H9 (cell line): Measurements from ENCODE around the gene TBC1D20. TPM values are rescaled to one million over a fixed set of nuclear protein-coding genes. Genes with fewer than 3 reads are reported as not detected.

Experiments used
- DNase-seq: peaks from one replicate; pipeline ENCODE4 v3.0.0-alpha.2; 2017
- H2AFZ ChIP-seq: one replicate; pipeline ENCODE4 v1.6.1; 2013; ENCODE audit warnings: mild to moderate bottlenecking, low read length, control low read depth, moderate library complexity
- H2AK5ac ChIP-seq: 2 replicates; pipeline ENCODE4 v1.6.1; 2013; ENCODE audit warnings: low read length, control low read depth, mixed read lengths; ENCODE audit not compliant: insufficient read length
- H2BK120ac ChIP-seq: one replicate; pipeline ENCODE4 v1.6.1; 2013; ENCODE audit warnings: low read depth, mild to moderate bottlenecking, low read length, control low read depth, inconsistent platforms; ENCODE audit not compliant: poor library complexity, severe bottlenecking
- H2BK12ac ChIP-seq: 2 replicates; pipeline ENCODE4 v1.6.1; 2013; ENCODE audit warnings: low read length, control low read depth, mixed read lengths, low read depth; ENCODE audit not compliant: insufficient read length
- H2BK15ac ChIP-seq: 2 replicates; pipeline ENCODE4 v1.6.1; 2013; ENCODE audit warnings: low read depth, low read length, control low read depth
- H2BK20ac ChIP-seq: one replicate; pipeline ENCODE4 v1.6.1; 2013; ENCODE audit warnings: low read depth, mild to moderate bottlenecking, low read length, control low read depth, inconsistent platforms; ENCODE audit not compliant: poor library complexity, severe bottlenecking
- H2BK5ac ChIP-seq: 2 replicates; pipeline ENCODE4 v1.6.1; 2013; ENCODE audit warnings: low read length, control low read depth, mixed read lengths; ENCODE audit not compliant: insufficient read length
- H3K14ac ChIP-seq: 2 replicates; pipeline ENCODE4 v1.6.1; 2013; ENCODE audit warnings: low read length, control low read depth; ENCODE audit not compliant: insufficient read depth
- H3K18ac ChIP-seq: 2 replicates; pipeline ENCODE4 v1.6.1; 2013; ENCODE audit warnings: low read depth, mild to moderate bottlenecking, mixed read lengths, low read length, control low read depth; ENCODE audit not compliant: insufficient read length
- H3K23ac ChIP-seq: 2 replicates; pipeline ENCODE4 v1.6.1; 2013; ENCODE audit warnings: low read length, control low read depth, mixed read lengths, low read depth; ENCODE audit not compliant: insufficient read length
- H3K23me2 ChIP-seq: 2 replicates; pipeline ENCODE4 v1.6.1; 2013; ENCODE audit warnings: low read depth, mild to moderate bottlenecking, mixed read lengths, low read length, control low read depth; ENCODE audit not compliant: insufficient read length, poor library complexity, severe bottlenecking
- H3K27ac ChIP-seq: 2 replicates; pipeline ENCODE4 v1.5.1; 2013; ENCODE audit warnings: low read length, control low read depth, mixed read lengths, low read depth; ENCODE audit not compliant: insufficient read length
- H3K27me3 ChIP-seq: 2 replicates; pipeline ENCODE4 v1.6.1; 2013; ENCODE audit warnings: low read length, control low read depth, inconsistent platforms; ENCODE audit not compliant: insufficient read depth
- H3K4ac ChIP-seq: 2 replicates; pipeline ENCODE4 v1.6.1; 2013; ENCODE audit warnings: low read depth, mild to moderate bottlenecking, control low read depth, inconsistent platforms, low read length, moderate library complexity
- H3K4me1 ChIP-seq: 2 replicates; pipeline ENCODE4 v1.6.1; 2013; ENCODE audit warnings: low read length, control low read depth, inconsistent platforms; ENCODE audit not compliant: insufficient read depth
- H3K4me2 ChIP-seq: 2 replicates; pipeline ENCODE4 v1.6.1; 2013; ENCODE audit warnings: low read length, control low read depth, mixed read lengths; ENCODE audit not compliant: insufficient read length, insufficient read depth
- H3K56ac ChIP-seq: 2 replicates; pipeline ENCODE4 v1.6.1; 2013; ENCODE audit warnings: low read depth, mild to moderate bottlenecking, mixed read lengths, low read length, control low read depth; ENCODE audit not compliant: insufficient read length
- H3K79me1 ChIP-seq: 2 replicates; pipeline ENCODE4 v1.6.1; 2013; ENCODE audit warnings: low read depth, mild to moderate bottlenecking, moderate library complexity, low read length, control low read depth, inconsistent platforms; ENCODE audit not compliant: insufficient read depth, poor library complexity, severe bottlenecking
- H3K79me2 ChIP-seq: 2 replicates; pipeline ENCODE4 v1.6.1; 2013; ENCODE audit warnings: low read length, control low read depth, inconsistent platforms; ENCODE audit not compliant: insufficient read depth
- H3K9ac ChIP-seq: 2 replicates; pipeline ENCODE4 v1.6.1; 2013; ENCODE audit warnings: low read length, control low read depth, mixed read lengths; ENCODE audit not compliant: insufficient read length; ENCODE audit errors: extremely low read depth
- H3K9me3 ChIP-seq: one replicate; pipeline ENCODE4 v1.6.1; 2013; ENCODE audit warnings: low read depth, low read length, inconsistent platforms; ENCODE audit not compliant: control insufficient read depth
- H3T11ph ChIP-seq: one replicate; pipeline ENCODE4 v1.6.1; 2013; ENCODE audit warnings: mild to moderate bottlenecking, low read length, control low read depth, inconsistent platforms
- H4K20me1 ChIP-seq: one replicate; pipeline ENCODE4 v1.6.1; 2013; ENCODE audit not compliant: control insufficient read depth, insufficient read length, insufficient read depth
- H4K5ac ChIP-seq: 2 replicates; pipeline ENCODE4 v1.6.1; 2013; ENCODE audit warnings: low read depth, mild to moderate bottlenecking, mixed read lengths, low read length, control low read depth; ENCODE audit not compliant: insufficient read length
- H4K8ac ChIP-seq: replicated peaks from 2 replicates; pipeline ENCODE4 v1.6.1; 2013; ENCODE audit warnings: low read length, control low read depth, mixed read lengths, low read depth; ENCODE audit not compliant: insufficient read length
- H4K91ac ChIP-seq: 2 replicates; pipeline ENCODE4 v1.6.1; 2013; ENCODE audit warnings: low read depth, mild to moderate bottlenecking, moderate library complexity, mixed read lengths, low read length, control low read depth; ENCODE audit not compliant: insufficient read length
- H3K27ac Mint-ChIP-seq, 3 experiments: 2 replicates in 2 of 3; 3 replicates in 1 of 3; pipeline ENCODE4 v1.8.0; 2020 to 2021; ENCODE audit warnings: mixed read lengths in 3 of 3, mild to moderate bottlenecking in 1 of 3, moderate library complexity in 1 of 3
- H3K27me3 Mint-ChIP-seq: 2 replicates; pipeline ENCODE4 v1.8.0; 2021; ENCODE audit warnings: low read depth, mild to moderate bottlenecking, moderate library complexity, mixed read lengths
- H3K36me3 Mint-ChIP-seq, 3 experiments: 2 replicates in 2 of 3; 3 replicates in 1 of 3; pipeline ENCODE4 v1.8.0; 2020 to 2021; ENCODE audit warnings: low read depth in 3 of 3, mixed read lengths in 3 of 3; ENCODE audit not compliant: insufficient read depth in 1 of 3
- H3K4me1 Mint-ChIP-seq, 2 experiments: 2 replicates each; pipeline ENCODE4 v1.8.0; 2020; ENCODE audit warnings: mixed read lengths in 2 of 2
- H3K4me3 Mint-ChIP-seq, 2 experiments: 2 replicates in 1 of 2; 3 replicates in 1 of 2; pipeline ENCODE4 v1.8.0; 2020 to 2021; ENCODE audit warnings: mild to moderate bottlenecking in 2 of 2, mixed read lengths in 2 of 2, moderate library complexity in 1 of 2
- H3K9me3 Mint-ChIP-seq, 2 experiments: 2 replicates in 1 of 2; 3 replicates in 1 of 2; pipeline ENCODE4 v1.8.0; 2020; ENCODE audit warnings: mild to moderate bottlenecking in 2 of 2, mixed read lengths in 2 of 2, moderate library complexity in 1 of 2
- CTCF ChIP-seq: fragments of 200-600 bp; sonication (generic); conservative IDR thresholded peaks from 3 replicates; pipeline ENCODE4 v1.8.0; 2021; ENCODE audit warnings: antibody characterized with exemption, mild to moderate bottlenecking
- WGBS: extraction: QIAGEN DNeasy Blood & Tissue Kit; methylation state at CpG from one replicate; pipeline ENCODE4 v1.1.7; 2013; ENCODE audit warnings: missing lambda C conversion rate, low lambda C conversion rate, mixed read lengths; ENCODE audit not compliant: insufficient read length; ENCODE audit errors: extremely low coverage; 5-methylcytosine and 5-hydroxymethylcytosine counted together
- total RNA-seq: library from RNA; stranded (reverse); gene quantifications from 2 replicates; pipeline ENCODE4 v1.2.1, GENCODE V29; 2021

Gene TBC1D20
- total RNA-seq, 1 experiment from 2014 or later: 17.9 TPM

- Histone ChIP-seq H3K79me1 (no peaks in the 10 kb centered on the region), H3K9ac (no peak overlapping the region), H3K79me2 (no peaks in the 10 kb centered on the region), H4K5ac (no peak overlapping the region), H4K20me1 (no peaks in the 10 kb centered on the region), H3K18ac (no peak overlapping the region), H2AFZ (no peak overlapping the region), H3K27ac (no peak overlapping the region), H3K9me3 (no peaks in the 10 kb centered on the region), H2BK12ac (no peak overlapping the region), H4K91ac (no peak overlapping the region), H3K14ac (no peak overlapping the region), H2BK20ac (no peak overlapping the region), H3K4ac (no peak overlapping the region), H3K23ac (no peak overlapping the region), H2BK15ac (no peak overlapping the region), H3T11ph (no peak overlapping the region), H2AK5ac (no peak overlapping the region), H3K56ac (no peak overlapping the region), H4K8ac (no peak overlapping the region), H3K4me2 (no peak overlapping the region), H3K27me3 (peaks cover 4% of the 10 kb centered on the region; the same call in 1 of the 2 replicates), H2BK120ac (no peak overlapping the region), H2BK5ac (no peak overlapping the region), H3K23me2 (no peaks in the 10 kb centered on the region), H3K4me1 (0 out of 2 replicates have a peak, but pooled peaks cover 3% of the 10 kb centered on the region)
- no peak overlapping the region for H3K27ac Mint-ChIP-seq
- peaks cover 33 to 90% (median 78%) of the 10 kb centered on the region in 3 experiments; a peak in 6 of 7 replicates for H3K36me3 Mint-ChIP-seq
- H3K27me3 Mint-ChIP-seq: peaks cover 12% of the 10 kb centered on the region
- WGBS: no CpG with 5 or more reads among the region's 13 CpGs
- H3K4me3 Mint-ChIP-seq: no peak overlapping the region
- peaks cover 7 to 9% of the 10 kb centered on the region in 2 experiments for H3K4me1 Mint-ChIP-seq
- no peaks in the 10 kb centered on the region for H3K9me3 Mint-ChIP-seq
- no peak for TF ChIP-seq CTCF
- no peak for DNase-seq
Measured at GRCh38 chr20:440636-441035, 21.7 kb downstream of the TBC1D20 start.
